GM06990 (cell line): ENCODE data around the gene RHOB.

Experiments
- DNase-seq: peaks from one replicate; pipeline ENCODE4 v3.0.0-alpha.2; 2011; ENCODE audit not compliant: insufficient read length; ENCODE audit errors: extremely low read depth
- H3K27me3 ChIP-seq: replicated peaks from 2 replicates; pipeline ENCODE4 v1.6.0; 2011; ENCODE audit warnings: low read length; ENCODE audit not compliant: control insufficient read depth, insufficient read depth
- H3K36me3 ChIP-seq: 2 replicates; pipeline ENCODE4 v1.5.1; 2011; ENCODE audit warnings: low read length; ENCODE audit not compliant: control insufficient read depth, insufficient read depth
- H3K4me3 ChIP-seq: replicated peaks from 2 replicates; pipeline ENCODE4 v1.5.1; 2011; ENCODE audit warnings: low read depth, mild to moderate bottlenecking, control low read depth, low read length
- TF ChIP-seq, protein P1 (sequence below): IDR thresholded peaks from 2 replicates; pipeline ENCODE4 v1.5.1; 2011; ENCODE audit warnings: low read length, control low read depth, mild to moderate bottlenecking, inconsistent platforms; ENCODE audit not compliant: insufficient read depth, poor library complexity, severe bottlenecking

The RHOB gene

DNA sequence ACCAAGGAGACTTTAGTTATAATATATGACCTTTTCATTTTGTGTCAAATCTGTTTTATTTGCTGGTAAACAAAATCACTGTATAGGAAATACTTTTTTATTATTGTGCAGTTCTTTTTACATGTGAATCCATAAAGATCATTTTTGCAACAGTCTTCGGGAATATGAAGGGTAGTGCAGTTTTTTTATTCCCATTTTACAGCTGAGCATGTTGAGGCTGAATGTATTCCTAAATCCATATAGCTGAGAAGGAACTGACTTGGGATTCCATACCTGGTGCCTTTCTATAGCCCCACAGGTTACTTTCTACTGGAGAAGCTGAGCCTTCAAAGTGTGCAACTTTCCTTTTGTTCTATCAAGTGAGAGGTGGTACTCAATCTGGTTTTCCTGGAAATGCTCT is 29.6 kb downstream of the RHOB start:
- H3K4me3 ChIP-seq: no peak overlapping the region
- DNase-seq: no peak
- H3K36me3 ChIP-seq: no peaks in the 10 kb centered on the region
- H3K27me3 ChIP-seq: no peaks in the 10 kb centered on the region
- TF ChIP-seq, protein P1, sequence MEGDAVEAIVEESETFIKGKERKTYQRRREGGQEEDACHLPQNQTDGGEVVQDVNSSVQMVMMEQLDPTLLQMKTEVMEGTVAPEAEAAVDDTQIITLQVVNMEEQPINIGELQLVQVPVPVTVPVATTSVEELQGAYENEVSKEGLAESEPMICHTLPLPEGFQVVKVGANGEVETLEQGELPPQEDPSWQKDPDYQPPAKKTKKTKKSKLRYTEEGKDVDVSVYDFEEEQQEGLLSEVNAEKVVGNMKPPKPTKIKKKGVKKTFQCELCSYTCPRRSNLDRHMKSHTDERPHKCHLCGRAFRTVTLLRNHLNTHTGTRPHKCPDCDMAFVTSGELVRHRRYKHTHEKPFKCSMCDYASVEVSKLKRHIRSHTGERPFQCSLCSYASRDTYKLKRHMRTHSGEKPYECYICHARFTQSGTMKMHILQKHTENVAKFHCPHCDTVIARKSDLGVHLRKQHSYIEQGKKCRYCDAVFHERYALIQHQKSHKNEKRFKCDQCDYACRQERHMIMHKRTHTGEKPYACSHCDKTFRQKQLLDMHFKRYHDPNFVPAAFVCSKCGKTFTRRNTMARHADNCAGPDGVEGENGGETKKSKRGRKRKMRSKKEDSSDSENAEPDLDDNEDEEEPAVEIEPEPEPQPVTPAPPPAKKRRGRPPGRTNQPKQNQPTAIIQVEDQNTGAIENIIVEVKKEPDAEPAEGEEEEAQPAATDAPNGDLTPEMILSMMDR: no peak

DNA sequence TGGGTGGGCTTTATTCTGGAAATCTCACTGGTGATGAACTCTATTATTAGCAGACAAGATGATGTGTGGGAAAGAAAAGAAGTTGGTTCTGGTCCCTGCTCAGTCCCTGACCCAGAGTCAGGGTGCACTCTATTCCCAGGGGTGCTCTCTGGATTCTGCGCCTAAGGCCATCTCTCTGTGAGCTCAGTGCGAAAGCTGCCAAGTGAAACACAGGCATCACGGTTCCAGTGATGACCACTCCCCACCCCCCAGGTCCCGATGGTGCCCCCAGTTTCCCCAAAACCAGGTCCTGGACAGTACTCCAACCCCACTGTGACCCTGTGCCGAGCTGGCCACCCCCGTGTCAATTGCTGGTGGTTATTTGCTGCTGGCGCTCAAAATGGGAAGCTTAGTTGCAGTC is 30.1 kb downstream of the RHOB start:
- Histone ChIP-seq H3K27me3 (no peaks in the 10 kb centered on the region), H3K4me3 (no peak overlapping the region), H3K36me3 (no peaks in the 10 kb centered on the region)
- no peak for DNase-seq
- TF ChIP-seq, protein P1: no peak

DNA sequence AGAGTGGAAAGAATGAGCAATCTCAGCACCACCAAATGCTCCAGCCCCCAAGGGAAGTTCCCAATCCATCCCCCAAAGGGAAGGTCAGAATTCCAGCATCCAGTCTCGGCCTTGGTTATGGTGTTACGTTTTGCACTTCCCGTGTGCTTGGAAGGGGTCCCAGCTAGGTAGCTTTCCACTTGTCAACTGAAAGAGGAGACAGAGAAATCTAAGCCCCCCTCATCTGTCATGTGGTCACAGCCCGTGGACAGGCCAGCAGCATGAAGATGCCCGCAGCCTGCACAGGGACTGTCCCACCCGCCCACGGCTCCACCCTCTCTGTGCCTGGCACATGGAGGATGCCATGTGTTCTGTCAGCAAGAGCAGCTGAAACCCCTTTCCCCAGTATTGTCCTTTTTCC is 32.1 kb downstream of the RHOB start:
- no peak for DNase-seq
- TF ChIP-seq, protein P1: no peak
- H3K36me3 ChIP-seq: no peaks in the 10 kb centered on the region
- H3K27me3 ChIP-seq: no peaks in the 10 kb centered on the region
- H3K4me3 ChIP-seq: no peak overlapping the region

DNA sequence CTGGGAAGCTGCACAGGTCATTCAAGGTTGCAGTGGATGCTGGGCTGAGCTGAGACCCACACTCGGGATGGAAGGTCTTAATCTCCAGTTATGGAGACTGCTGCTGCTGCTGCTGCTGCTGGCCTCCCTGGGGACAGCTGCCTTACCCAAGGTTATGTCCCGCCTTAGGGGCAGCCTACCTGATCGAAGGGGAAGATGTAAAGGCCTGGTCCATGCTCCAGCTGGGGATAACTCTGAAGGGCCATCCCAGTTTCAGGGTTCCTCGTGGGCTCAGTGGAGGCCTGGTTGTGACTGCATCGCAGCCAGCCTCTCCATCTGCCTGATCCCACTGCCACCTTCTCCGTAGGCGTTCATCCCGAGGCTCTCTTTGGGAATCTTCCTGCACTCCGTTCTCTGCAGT is 33.0 kb downstream of the RHOB start:
- no peak for DNase-seq
- Histone ChIP-seq H3K4me3 (no peak overlapping the region), H3K36me3 (no peaks in the 10 kb centered on the region), H3K27me3 (no peaks in the 10 kb centered on the region)
- TF ChIP-seq, protein P1: no peak

DNA sequence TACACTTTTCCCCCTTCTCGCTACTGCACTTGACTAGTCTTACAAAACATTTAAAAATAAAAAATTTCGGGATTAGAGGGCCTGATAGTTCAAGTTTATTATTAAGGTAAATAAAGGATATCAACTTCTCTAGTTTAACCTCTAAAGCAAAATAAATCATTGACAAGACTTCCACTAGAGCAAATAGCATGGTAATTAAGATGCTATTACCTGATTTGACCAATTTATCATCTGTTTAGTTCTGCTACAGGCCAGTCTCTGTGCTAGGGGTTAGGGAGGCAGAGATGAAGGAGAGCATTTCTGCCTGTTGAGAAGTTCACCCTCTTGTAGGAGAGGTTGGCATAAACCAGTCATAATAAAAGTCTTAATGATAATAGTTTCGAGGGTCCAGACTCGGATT is 34.0 kb downstream of the RHOB start:
- TF ChIP-seq, protein P1: no peak
- Histone ChIP-seq H3K27me3 (no peaks in the 10 kb centered on the region), H3K36me3 (no peaks in the 10 kb centered on the region), H3K4me3 (no peak overlapping the region)
- no peak for DNase-seq

DNA sequence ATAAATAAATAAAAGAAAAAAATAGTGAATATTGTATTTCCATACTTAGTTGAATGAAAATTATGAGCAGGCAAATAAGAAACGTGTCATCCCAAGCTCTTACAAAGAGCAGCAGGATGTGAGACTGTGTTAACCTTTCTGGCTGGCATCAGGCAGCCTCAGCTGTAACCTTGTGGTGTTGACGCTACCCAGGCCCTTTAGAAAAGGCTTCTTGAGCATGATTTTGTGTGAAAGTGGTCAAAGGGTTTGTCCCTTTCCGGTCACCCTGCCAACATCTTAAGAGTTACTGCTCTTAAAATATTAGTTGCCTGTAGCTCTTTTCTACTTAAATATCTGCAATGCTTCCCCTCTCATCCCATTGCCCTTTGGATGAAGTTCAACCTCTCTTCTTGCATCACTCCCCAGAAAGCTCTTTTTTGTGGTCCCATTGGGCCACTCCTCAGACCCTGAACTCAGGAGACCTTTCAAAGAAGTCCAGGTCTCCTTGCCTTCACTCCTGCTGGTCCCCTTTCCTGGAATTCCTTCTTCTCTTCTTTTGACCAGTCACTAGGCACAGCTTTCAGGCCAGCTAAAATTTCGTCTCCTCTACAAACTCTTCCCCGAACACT is 35.0 kb downstream of the RHOB start:
- TF ChIP-seq, protein P1: no peak
- H3K27me3 ChIP-seq: no peaks in the 10 kb centered on the region
- DNase-seq: no peak
- no peak overlapping the region for H3K4me3 ChIP-seq
- no peaks in the 10 kb centered on the region for H3K36me3 ChIP-seq
